AG04450 (cell line): Measurements from ENCODE around the gene DZANK1. TPM values are rescaled to one million over a fixed set of nuclear protein-coding genes. Genes with fewer than 3 reads are reported as not detected.

Experiments
- CTCF ChIA-PET: fragments of 300-600, 350-600 bp; formaldehyde crosslinking; extraction: SDS; loops from one replicate; lab custom pipeline; 2022; ENCODE audit warnings: antibody characterized with exemption, inconsistent platforms; lab: Charles Lee
- POLR2A ChIA-PET: fragments of 350-600 bp; formaldehyde crosslinking; extraction: SDS; loops from one replicate; lab custom pipeline; 2021; ENCODE audit warnings: antibody characterized with exemption, inconsistent platforms; lab: Yijun Ruan, JAX
- DNase-seq: peaks from one replicate; pipeline ENCODE4 v3.0.0-alpha.2; 2011; ENCODE audit warnings: low read depth, low spot score
- H3K27ac ChIP-seq: one replicate; pipeline ENCODE4 v1.5.1; 2012; ENCODE audit warnings: low read depth, low read length, control low read depth
- H3K27me3 ChIP-seq: one replicate; pipeline ENCODE4 v1.6.0; 2012; ENCODE audit warnings: low read length; ENCODE audit not compliant: control insufficient read depth, insufficient read depth
- H3K4me3 ChIP-seq: 2 replicates; pipeline ENCODE4 v1.5.1; 2011; ENCODE audit warnings: mild to moderate bottlenecking, low read depth, low read length, control low read depth
- H3K9me3 ChIP-seq: 2 replicates; pipeline ENCODE4 v1.5.1; 2012; ENCODE audit warnings: low read length; ENCODE audit not compliant: control insufficient read depth, insufficient read depth
- CTCF ChIP-seq: IDR thresholded peaks from 2 replicates; pipeline ENCODE4 v1.5.1; 2011; ENCODE audit warnings: low read depth, low read length, control low read depth, inconsistent platforms
- polyA plus RNA-seq: library from polyadenylated mRNA; depleted of rRNA; stranded (reverse); fragments of >200 nt; gene quantifications from 2 replicates; pipeline ENCODE4 v1.2.3, GENCODE V29; 2011

Gene DZANK1
- polyA plus RNA-seq, 1 experiment, result 1.8 TPM

DNA sequence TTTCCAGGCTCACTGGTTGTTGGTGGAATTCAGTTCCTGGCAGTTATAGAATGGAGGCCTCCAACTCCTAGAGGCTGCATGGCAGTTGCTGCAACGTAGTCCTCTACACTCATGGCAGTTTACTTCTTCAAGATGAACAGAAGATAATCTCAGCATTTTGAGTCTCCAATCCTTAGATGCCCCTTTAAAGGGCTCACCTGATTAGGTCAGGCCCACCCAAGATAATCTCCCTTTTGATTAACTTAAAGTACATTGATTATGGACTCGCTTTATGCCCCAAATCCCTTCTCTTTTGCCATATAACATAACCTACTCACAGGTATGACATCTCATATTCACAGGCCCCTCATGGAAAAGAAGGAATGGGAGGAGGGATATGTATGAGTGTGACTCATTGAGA is 102.1 kb downstream of the DZANK1 start:
- H3K9me3 ChIP-seq, result no peaks in the 10 kb centered on the region
- no peak for DNase-seq
- no peak overlapping the region for H3K4me3 ChIP-seq
- no peak overlapping the region for H3K27ac ChIP-seq
- no peaks in the 10 kb centered on the region for H3K27me3 ChIP-seq
- CTCF ChIA-PET, result no interaction called here
- TF ChIP-seq CTCF, result no peak
- POLR2A ChIA-PET, result no interaction called here

DNA sequence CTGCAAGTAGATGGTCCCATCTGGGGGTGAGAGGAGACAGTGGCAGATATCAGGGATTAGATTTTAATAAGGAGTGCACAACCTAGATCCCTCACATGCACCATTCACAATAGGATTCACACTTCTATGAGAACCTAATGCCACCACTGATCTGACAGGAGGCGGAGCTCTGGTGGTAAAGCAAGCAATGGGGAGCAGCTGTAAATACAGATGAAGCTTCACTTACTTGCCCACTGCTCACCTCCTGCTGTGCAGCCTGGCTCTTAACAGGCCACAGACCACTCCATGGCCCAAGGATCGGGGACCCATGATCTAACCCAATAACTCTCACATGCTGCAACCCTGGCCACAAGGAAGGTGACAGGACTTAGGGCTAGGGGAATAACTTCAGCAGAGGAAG is 103.1 kb downstream of the DZANK1 start:
- CTCF ChIA-PET, result no interaction called here
- POLR2A ChIA-PET, result no interaction called here
- no peak for DNase-seq
- no peak for TF ChIP-seq CTCF
- no peaks in the 10 kb centered on the region for H3K9me3 ChIP-seq
- H3K4me3 ChIP-seq, result no peak overlapping the region
- H3K27ac ChIP-seq, result no peak overlapping the region
- no peaks in the 10 kb centered on the region for H3K27me3 ChIP-seq

DNA sequence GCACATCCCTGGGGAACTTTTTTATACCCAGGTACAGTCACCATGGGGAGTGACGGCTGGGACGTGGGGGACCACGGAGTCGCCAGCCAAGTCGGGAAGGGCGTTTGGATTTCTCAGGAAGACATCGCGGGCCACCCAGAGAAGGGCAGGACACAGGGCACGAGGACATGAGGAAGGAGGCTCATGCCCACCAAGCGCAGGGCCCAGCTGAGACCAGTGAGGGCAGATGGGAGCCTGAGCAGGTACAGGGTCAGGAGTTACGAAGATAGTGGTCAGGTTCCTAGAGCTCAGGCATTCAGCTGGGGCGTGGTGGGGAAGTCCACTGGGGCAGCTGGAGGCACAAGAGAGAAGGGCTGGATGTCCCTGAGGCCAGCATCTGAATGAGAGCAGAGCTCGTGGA is 103.9 kb downstream of the DZANK1 start:
- ChIA-PET CTCF (no interaction called here), POLR2A (no interaction called here)
- no peak overlapping the region for H3K27ac ChIP-seq
- H3K9me3 ChIP-seq, result no peaks in the 10 kb centered on the region
- H3K27me3 ChIP-seq, result no peaks in the 10 kb centered on the region
- no peak overlapping the region for H3K4me3 ChIP-seq
- DNase-seq, result no peak
- TF ChIP-seq CTCF, result no peak

DNA sequence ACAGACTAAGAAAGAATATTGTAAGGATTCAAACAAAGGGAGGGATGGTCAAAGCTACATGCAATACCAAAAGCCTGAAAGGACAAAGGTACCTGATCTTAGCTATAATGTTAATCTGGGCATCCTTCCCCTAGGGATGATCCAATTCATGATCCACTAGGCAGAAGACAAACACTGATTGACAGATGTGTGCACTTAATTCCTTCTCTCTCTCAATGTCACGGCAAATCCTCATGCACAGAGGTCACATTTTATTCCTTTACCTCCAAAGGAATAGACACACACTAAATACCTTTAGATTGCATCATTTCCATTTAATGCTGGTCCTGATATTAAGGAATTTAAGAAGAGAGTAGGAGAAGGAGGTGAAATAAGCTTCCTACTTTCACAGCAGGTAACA is 105.2 kb downstream of the DZANK1 start:
- H3K27me3 ChIP-seq, result no peaks in the 10 kb centered on the region
- no peaks in the 10 kb centered on the region for H3K9me3 ChIP-seq
- DNase-seq, result no peak
- H3K27ac ChIP-seq, result no peak overlapping the region
- TF ChIP-seq CTCF, result no peak
- no peak overlapping the region for H3K4me3 ChIP-seq
- CTCF ChIA-PET, result no interaction called here
- POLR2A ChIA-PET, result no interaction called here

- CTCF ChIA-PET, result no interaction called here
- POLR2A ChIA-PET, result no interaction called here
- TF ChIP-seq CTCF, result no peak
- Histone ChIP-seq H3K27me3 (no peaks in the 10 kb centered on the region), H3K27ac (no peak overlapping the region), H3K4me3 (no peak overlapping the region), H3K9me3 (no peaks in the 10 kb centered on the region)
- no peak for DNase-seq
Observed at GRCh38 chr20:18360635-18361034, 106.2 kb downstream of the DZANK1 start.
